Transverse colon (tissue), 4 donors: Measurements from ENCODE around the gene FDPS.

Experiments
- EP300 ChIP-seq: sonication (generic); formaldehyde crosslinking; IDR thresholded peaks from one replicate; pipeline ENCODE4 v1.6.1; 2017; ENCODE audit warnings: antibody characterized with exemption, low read depth
- POLR2A ChIP-seq: fragments of 450-650 bp; IDR thresholded peaks from one replicate; pipeline ENCODE4 v1.6.1; 2016; ENCODE audit warnings: antibody characterized with exemption, mild to moderate bottlenecking, moderate library complexity
- POLR2AphosphoS5 ChIP-seq, 3 donors: sonication (generic); formaldehyde crosslinking; IDR thresholded peaks; one replicate each; pipeline ENCODE4 v1.6.1; 2016; ENCODE audit warnings: antibody characterized with exemption in 3 of 3
- TF ChIP-seq, protein P1 (sequence below), 5 experiments: fragments of 200-600 bp in 3 of 5; fragments of 450-650 bp in 2 of 5; sonication (generic) in 3 of 5; IDR thresholded peaks; 1 replicate in 2 of 5; 2 replicates in 3 of 5; pipeline ENCODE4 v1.5.1; 2016 to 2017; ENCODE audit warnings: antibody characterized with exemption in 5 of 5, inconsistent platforms in 3 of 5, mild to moderate bottlenecking in 2 of 5, moderate library complexity in 1 of 5

DNA sequence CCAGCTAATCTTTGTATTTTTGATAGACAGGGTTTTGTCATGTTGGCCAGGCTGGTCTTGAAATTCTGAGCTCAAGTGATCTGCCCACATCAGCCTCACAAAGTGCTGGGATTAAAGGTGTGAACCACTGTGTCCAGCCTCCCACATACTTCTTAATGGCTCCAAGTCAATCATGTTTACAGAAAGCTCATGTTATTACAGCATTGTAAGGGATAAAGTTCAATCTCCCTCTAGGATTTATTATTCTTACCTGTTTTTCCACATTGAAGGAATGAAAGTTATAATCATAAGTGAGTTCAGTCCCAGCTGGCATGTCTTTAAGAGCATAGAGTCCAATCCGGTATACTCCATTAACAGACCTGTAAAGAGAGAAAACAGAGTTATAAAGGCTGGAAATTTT is 51.4 kb downstream of the FDPS start:
- no peak for TF ChIP-seq POLR2A
- TF ChIP-seq, protein P1, sequence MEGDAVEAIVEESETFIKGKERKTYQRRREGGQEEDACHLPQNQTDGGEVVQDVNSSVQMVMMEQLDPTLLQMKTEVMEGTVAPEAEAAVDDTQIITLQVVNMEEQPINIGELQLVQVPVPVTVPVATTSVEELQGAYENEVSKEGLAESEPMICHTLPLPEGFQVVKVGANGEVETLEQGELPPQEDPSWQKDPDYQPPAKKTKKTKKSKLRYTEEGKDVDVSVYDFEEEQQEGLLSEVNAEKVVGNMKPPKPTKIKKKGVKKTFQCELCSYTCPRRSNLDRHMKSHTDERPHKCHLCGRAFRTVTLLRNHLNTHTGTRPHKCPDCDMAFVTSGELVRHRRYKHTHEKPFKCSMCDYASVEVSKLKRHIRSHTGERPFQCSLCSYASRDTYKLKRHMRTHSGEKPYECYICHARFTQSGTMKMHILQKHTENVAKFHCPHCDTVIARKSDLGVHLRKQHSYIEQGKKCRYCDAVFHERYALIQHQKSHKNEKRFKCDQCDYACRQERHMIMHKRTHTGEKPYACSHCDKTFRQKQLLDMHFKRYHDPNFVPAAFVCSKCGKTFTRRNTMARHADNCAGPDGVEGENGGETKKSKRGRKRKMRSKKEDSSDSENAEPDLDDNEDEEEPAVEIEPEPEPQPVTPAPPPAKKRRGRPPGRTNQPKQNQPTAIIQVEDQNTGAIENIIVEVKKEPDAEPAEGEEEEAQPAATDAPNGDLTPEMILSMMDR (IDR thresholded peaks at IDR 0.05), result no peak
- no peak for TF ChIP-seq POLR2AphosphoS5 (IDR thresholded peaks at IDR 0.05)
- no peak for TF ChIP-seq EP300
